DOHH2 (cell line): ENCODE results near the gene GDPD4.

Experiments
- EZH2phosphoT487 ChIP-seq: fragments of 200-600 bp; sonication (generic); IDR thresholded peaks from 2 replicates; pipeline ENCODE4 v1.6.1; 2017; ENCODE audit warnings: borderline replicate concordance, mild to moderate bottlenecking, antibody characterized with exemption, low read length, moderate library complexity, mixed read lengths
- TF ChIP-seq, protein P1 (sequence below): fragments of 200-600 bp; sonication (generic); IDR thresholded peaks from one replicate; pipeline ENCODE4 v1.5.1; 2014; ENCODE audit warnings: antibody characterized with exemption, mild to moderate bottlenecking, low read depth, low read length; ENCODE audit not compliant: poor library complexity, severe bottlenecking

DNA sequence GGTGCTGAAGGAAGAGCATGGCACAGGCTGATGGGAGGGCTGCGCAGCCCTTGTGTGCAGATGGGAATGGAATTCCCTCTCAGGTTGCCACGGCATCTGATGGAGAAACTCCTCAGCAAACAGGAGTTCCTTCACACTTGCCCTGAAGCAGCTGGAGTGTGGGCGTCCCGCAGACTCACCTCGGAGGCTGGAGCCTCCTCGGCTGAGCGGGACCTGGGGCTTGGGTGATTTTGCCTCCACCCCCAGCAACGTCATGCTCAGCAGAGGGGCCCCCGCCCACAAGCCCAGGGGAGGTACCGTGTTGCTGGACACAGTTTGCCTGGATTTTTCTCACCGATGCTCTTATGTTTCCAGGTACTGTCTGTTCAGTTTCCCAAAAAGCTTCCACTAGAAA, 110.1 kb downstream of the GDPD4 start:
- TF ChIP-seq, protein P1, sequence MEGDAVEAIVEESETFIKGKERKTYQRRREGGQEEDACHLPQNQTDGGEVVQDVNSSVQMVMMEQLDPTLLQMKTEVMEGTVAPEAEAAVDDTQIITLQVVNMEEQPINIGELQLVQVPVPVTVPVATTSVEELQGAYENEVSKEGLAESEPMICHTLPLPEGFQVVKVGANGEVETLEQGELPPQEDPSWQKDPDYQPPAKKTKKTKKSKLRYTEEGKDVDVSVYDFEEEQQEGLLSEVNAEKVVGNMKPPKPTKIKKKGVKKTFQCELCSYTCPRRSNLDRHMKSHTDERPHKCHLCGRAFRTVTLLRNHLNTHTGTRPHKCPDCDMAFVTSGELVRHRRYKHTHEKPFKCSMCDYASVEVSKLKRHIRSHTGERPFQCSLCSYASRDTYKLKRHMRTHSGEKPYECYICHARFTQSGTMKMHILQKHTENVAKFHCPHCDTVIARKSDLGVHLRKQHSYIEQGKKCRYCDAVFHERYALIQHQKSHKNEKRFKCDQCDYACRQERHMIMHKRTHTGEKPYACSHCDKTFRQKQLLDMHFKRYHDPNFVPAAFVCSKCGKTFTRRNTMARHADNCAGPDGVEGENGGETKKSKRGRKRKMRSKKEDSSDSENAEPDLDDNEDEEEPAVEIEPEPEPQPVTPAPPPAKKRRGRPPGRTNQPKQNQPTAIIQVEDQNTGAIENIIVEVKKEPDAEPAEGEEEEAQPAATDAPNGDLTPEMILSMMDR: no peak
- no peak for TF ChIP-seq EZH2phosphoT487
